Measurements from ENCODE around the gene LRRK1. TPM values are rescaled to one million over a fixed set of nuclear protein-coding genes. Genes with fewer than 3 reads are reported as not detected.
A peak's percentile ranks its signal among the peaks of the same experiment; 100 is the strongest.

The LRRK1 gene
- total RNA-seq, 4 donors from 2014 or later = 9.4 to 35.5 (median 16.9) TPM

GRCh38 chr15:100909565-100909964, 9.6 kb upstream of the LRRK1 start:
- DNase-seq (ENCODE audit: low spot score) (no peak), ATAC-seq (ENCODE audit: low FRiP score) (no peak)
- no peak for TF ChIP-seq CTCF (IDR thresholded peaks at IDR 0.05)

- DNase-seq (ENCODE audit: low spot score) (peak; percentile 10), ATAC-seq (ENCODE audit: low FRiP score) (peak; percentile 12)
- TF ChIP-seq CTCF (IDR thresholded peaks at IDR 0.05) = no peak
Measured at GRCh38 chr15:100909989-100910955, 8.9 kb upstream of the LRRK1 start.

- no peak for ATAC-seq (ENCODE audit: low FRiP score)
- TF ChIP-seq CTCF (IDR thresholded peaks at IDR 0.05) = no peak
- DNase-seq (ENCODE audit: low spot score) = no peak
Measured at GRCh38 chr15:100911086-100911485, 8.1 kb upstream of the LRRK1 start.

- ATAC-seq (ENCODE audit: low FRiP score) (no peak), DNase-seq (ENCODE audit: low spot score) (no peak)
- TF ChIP-seq CTCF (IDR thresholded peaks at IDR 0.05) = no peak
Measured at GRCh38 chr15:100913961-100914360, 5.2 kb upstream of the LRRK1 start.

- no peak for ATAC-seq (ENCODE audit: low FRiP score)
- no peak for DNase-seq (ENCODE audit: low spot score)
- no peak for TF ChIP-seq CTCF (IDR thresholded peaks at IDR 0.05)
Measured at GRCh38 chr15:100914876-100915275, 4.3 kb upstream of the LRRK1 start.

GRCh38 chr15:100918034-100918689, 995 bp upstream of the LRRK1 start:
- peak in 1 of 3 donors; percentile 84 for TF ChIP-seq CTCF (IDR thresholded peaks at IDR 0.05)

More at GRCh38 chr15:100918034-100918689, 995 bp upstream of the LRRK1 start:
- ATAC-seq (ENCODE audit: low FRiP score) = peak; percentile 57
- no peak for DNase-seq (ENCODE audit: low spot score)
